Skeletal muscle tissue (tissue), 4 donors: Measurements from ENCODE around the gene MAL. TPM values are rescaled to one million over a fixed set of nuclear protein-coding genes. Genes with fewer than 3 reads are reported as not detected.

Experiments used
- H3K27ac ChIP-seq: one replicate; pipeline ENCODE4 v1.7.0; 2013; ENCODE audit warnings: mild to moderate bottlenecking, low read depth, low read length, inconsistent platforms
- H3K27me3 ChIP-seq, 3 donors: one replicate each; pipeline ENCODE4 v1.7.0; 2013; ENCODE audit warnings: low read length in 3 of 3; ENCODE audit not compliant: control insufficient read depth in 3 of 3, insufficient read depth in 3 of 3
- H3K36me3 ChIP-seq, 3 donors: one replicate each; pipeline ENCODE4 v1.7.0; 2013; ENCODE audit warnings: low read length in 3 of 3; ENCODE audit not compliant: control insufficient read depth in 3 of 3, insufficient read depth in 3 of 3
- H3K4me1 ChIP-seq, 3 donors: one replicate each; pipeline ENCODE4 v1.7.0; 2013; ENCODE audit warnings: low read length in 3 of 3, mild to moderate bottlenecking in 3 of 3; ENCODE audit not compliant: control insufficient read depth in 3 of 3, insufficient read depth in 3 of 3
- H3K4me3 ChIP-seq, 3 donors: one replicate each; pipeline ENCODE4 v1.7.0; 2013; ENCODE audit warnings: low read length in 3 of 3
- H3K9ac ChIP-seq, 3 donors: one replicate each; pipeline ENCODE4 v1.7.0; 2013; ENCODE audit warnings: low read length in 3 of 3, mild to moderate bottlenecking in 3 of 3, moderate library complexity in 2 of 3, low read depth in 1 of 3
- H3K9me3 ChIP-seq, 3 donors: one replicate each; pipeline ENCODE4 v1.7.0; 2013; ENCODE audit warnings: low read length in 3 of 3; ENCODE audit not compliant: control insufficient read depth in 3 of 3
- total RNA-seq: library from RNA; depleted of rRNA; stranded (reverse); fragments of >200 nt; gene quantifications from one replicate; pipeline ENCODE4 v1.2.3, GENCODE V29; 2014
- donor health status: Osteomylitis.

The MAL gene
- total RNA-seq, 1 donor from 2014 or later = 4.2 TPM

DNA sequence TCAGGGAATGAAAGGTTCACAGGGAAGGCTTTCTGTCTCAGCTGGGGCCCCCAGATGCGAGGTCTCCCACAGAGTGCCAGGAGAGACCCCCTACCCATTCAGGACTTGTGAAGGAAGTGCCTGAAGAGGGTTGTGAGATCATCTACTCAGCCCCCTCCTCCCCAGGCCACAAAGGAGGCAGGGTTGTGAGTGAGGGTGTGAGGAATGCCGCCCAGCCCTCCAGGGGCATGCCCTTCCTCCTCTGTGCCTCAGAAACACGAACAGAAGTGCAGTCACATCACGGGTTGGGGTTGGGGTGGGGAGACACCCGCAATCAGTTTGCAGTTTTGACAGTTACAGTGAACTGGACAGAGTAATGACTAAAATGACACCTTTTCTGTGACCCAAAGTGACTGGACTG, 5.0 kb downstream of the MAL start:
- Histone ChIP-seq H3K27ac (no peak overlapping the region), H3K36me3 (no peaks in the 10 kb centered on the region), H3K4me1 (peaks cover 0 to 7% (median 5%) of the 10 kb centered on the region in 3 donors), H3K9ac (no peak overlapping the region), H3K4me3 (no peak overlapping the region), H3K9me3 (no peaks in the 10 kb centered on the region), H3K27me3 (peaks cover 48 to 71% (median 49%) of the 10 kb centered on the region in 3 donors)

DNA sequence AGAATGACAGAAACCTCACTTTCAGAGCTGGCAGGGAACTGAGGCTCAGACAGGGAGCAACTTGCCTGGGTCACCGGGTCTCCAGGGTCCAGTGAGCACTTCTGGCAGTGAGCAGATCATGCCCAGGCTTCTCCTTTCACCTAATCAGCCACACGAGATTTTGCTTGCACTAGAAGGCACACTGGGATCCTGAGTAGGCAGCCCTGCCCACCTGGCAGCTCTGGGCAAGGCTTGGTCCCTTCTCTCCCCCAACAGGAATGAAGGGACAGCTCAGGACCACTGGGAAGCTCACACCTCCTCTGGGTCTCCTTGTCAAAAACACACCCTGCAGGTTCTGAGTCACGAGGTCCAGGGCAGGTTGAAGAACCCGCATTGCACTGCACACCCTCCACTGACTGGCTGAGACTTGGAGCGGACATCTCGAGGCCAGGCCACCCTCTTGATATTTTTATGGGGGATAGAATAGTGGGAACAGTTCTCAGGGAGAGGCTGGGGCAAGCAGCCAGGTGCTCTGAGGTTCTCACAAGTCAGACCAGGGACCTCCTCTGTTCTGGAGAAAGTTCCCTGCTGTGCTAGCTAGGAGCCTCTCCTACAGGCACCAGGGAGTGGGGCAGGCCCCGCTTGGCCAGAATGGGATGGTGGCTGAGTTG, 5.7 kb downstream of the MAL start:
- peaks cover 0 to 5% (median 3%) of the 10 kb centered on the region in 3 donors for H3K4me1 ChIP-seq
- H3K27ac ChIP-seq = no peak overlapping the region
- no peak overlapping the region for H3K9ac ChIP-seq
- peaks cover 41 to 64% (median 42%) of the 10 kb centered on the region in 3 donors for H3K27me3 ChIP-seq
- H3K9me3 ChIP-seq = no peaks in the 10 kb centered on the region
- H3K36me3 ChIP-seq = no peaks in the 10 kb centered on the region
- H3K4me3 ChIP-seq = no peak overlapping the region

DNA sequence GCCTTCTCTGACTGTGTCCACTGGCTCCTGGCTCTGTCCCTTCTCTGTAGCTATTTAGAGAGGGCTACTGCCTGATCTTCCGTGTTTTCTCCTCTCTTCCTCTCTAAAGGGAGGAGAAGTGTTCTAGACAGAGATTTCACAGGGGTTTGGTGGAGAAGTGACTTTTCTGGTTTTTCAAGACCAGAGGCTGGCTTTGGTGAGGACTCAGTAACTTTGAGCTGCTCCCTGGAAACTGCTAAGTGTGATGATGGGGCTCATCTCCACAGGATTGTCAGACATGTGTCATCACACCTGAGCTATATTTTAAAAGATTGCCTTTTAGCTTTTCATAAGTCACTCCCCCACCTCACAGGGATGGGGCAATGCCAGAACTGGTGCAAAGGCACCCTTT, 6.2 kb downstream of the MAL start:
- Histone ChIP-seq H3K9me3 (no peaks in the 10 kb centered on the region), H3K36me3 (no peaks in the 10 kb centered on the region), H3K9ac (no peak overlapping the region), H3K27ac (no peak overlapping the region), H3K27me3 (peaks cover 37 to 60% (median 39%) of the 10 kb centered on the region in 3 donors), H3K4me1 (peaks cover 0 to 3% (median 2%) of the 10 kb centered on the region in 3 donors), H3K4me3 (no peak overlapping the region)

DNA sequence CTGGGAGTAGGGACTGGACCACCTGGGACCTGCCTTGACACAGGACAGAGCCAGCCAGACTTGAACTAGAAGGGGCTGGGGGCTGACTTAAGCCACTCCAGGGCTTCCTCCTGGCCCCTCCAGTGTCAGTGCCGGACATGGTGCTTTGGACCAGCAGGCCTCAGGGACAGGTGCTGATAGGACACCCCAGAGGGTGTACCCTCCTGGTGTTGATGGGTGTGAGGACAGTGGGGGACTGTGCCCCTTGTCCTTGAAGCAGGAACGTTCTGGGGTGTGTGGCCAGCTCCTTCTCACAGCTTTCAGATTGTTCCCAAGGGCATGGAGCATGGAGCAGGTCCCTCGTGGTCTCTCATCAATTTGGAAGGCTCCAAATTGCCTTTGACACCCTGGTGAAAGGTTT, 6.8 kb downstream of the MAL start:
- Histone ChIP-seq H3K36me3 (no peaks in the 10 kb centered on the region), H3K4me1 (no peaks in the 10 kb centered on the region), H3K27me3 (peaks cover 31 to 54% (median 32%) of the 10 kb centered on the region in 3 donors), H3K9ac (no peak overlapping the region), H3K4me3 (no peak overlapping the region), H3K9me3 (no peaks in the 10 kb centered on the region), H3K27ac (no peak overlapping the region)

DNA sequence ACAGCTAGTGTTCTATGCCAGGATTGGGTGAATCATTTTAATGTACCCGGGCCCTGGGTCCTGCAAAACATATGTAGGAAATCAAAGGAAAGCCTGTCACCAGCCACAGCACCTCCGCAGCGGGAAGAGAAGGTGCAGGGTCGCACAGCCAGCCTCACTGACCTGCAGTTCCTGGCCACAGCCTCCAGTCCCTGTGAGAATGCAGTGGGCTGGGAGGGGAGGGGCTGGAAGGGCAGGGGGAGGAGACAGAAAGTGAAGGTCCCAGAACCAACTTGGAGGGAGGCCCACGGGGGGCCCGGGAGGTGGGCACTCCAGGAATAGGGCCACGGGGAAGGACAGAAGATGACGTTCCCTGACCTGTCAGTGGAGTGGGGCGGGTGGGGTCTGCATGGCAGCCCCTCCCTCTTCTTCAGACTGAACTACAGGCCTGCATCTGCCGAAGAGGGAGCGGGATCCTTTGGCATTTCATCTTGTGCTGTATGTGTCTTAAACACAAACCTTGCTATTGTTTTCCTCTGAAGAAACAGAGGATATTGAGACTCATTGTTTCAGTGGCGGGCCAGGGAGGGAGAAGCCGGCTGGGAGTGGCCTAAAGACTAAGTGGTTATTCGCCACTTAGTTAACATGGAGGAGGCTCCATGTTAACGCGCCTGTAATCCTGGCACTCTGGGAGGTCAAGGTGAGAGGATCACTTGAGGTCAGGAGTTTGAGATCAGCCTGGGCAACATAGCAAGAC, 7.5 kb downstream of the MAL start:
- H3K4me3 ChIP-seq = no peak overlapping the region
- H3K9me3 ChIP-seq = no peaks in the 10 kb centered on the region
- H3K4me1 ChIP-seq = no peaks in the 10 kb centered on the region
- no peak overlapping the region for H3K27ac ChIP-seq
- H3K36me3 ChIP-seq = no peaks in the 10 kb centered on the region
- H3K27me3 ChIP-seq = peaks cover 29 to 54% (median 31%) of the 10 kb centered on the region in 3 donors
- H3K9ac ChIP-seq = no peak overlapping the region

DNA sequence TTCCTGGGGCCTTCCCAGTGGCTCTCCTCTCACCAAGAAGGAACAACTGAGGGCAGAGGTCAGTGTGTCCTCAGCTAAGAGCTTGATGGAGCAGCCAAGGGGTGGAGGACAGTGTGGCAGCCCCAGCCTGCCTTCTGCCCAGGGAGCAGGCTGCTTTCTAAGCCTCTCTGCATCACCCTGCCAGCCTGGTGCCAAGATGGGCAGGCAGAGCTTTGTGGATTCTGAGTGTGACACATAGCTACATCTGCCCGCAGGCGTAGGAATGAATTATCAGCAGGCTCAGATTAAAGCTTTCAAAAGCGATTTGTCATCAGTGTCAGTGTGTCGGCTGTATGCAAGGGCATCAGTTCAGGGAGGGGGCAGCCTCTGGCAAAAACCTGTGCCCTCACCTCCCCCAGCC, 8.7 kb downstream of the MAL start:
- H3K36me3 ChIP-seq = no peaks in the 10 kb centered on the region
- no peak overlapping the region for H3K9ac ChIP-seq
- no peaks in the 10 kb centered on the region for H3K4me1 ChIP-seq
- H3K4me3 ChIP-seq = no peak overlapping the region
- no peaks in the 10 kb centered on the region for H3K9me3 ChIP-seq
- peaks cover 20 to 50% (median 26%) of the 10 kb centered on the region in 3 donors for H3K27me3 ChIP-seq
- H3K27ac ChIP-seq = no peak overlapping the region

DNA sequence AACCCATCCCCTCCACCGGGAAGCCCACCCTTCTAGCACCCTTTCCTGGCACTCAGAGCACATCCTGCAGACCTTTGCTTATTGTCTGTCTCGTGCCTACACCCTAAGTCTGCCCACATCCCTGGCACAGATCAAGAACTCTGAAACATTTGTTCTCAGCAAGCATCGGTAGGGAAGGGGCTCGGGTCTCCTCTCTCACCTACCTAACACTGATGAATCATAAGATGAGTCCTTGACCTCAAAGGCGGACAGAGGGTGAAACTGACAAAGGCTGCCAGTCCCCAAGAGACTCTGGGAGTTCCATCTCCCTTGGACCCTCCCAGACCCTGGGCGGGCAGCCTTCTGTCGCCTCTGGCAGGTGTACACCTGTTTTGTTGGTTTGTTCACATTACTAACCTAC, 9.3 kb downstream of the MAL start:
- no peaks in the 10 kb centered on the region for H3K4me1 ChIP-seq
- peaks cover 18 to 47% (median 26%) of the 10 kb centered on the region in 3 donors for H3K27me3 ChIP-seq
- no peak overlapping the region for H3K9ac ChIP-seq
- H3K36me3 ChIP-seq = no peaks in the 10 kb centered on the region
- H3K27ac ChIP-seq = no peak overlapping the region
- no peak overlapping the region for H3K4me3 ChIP-seq
- no peaks in the 10 kb centered on the region for H3K9me3 ChIP-seq

DNA sequence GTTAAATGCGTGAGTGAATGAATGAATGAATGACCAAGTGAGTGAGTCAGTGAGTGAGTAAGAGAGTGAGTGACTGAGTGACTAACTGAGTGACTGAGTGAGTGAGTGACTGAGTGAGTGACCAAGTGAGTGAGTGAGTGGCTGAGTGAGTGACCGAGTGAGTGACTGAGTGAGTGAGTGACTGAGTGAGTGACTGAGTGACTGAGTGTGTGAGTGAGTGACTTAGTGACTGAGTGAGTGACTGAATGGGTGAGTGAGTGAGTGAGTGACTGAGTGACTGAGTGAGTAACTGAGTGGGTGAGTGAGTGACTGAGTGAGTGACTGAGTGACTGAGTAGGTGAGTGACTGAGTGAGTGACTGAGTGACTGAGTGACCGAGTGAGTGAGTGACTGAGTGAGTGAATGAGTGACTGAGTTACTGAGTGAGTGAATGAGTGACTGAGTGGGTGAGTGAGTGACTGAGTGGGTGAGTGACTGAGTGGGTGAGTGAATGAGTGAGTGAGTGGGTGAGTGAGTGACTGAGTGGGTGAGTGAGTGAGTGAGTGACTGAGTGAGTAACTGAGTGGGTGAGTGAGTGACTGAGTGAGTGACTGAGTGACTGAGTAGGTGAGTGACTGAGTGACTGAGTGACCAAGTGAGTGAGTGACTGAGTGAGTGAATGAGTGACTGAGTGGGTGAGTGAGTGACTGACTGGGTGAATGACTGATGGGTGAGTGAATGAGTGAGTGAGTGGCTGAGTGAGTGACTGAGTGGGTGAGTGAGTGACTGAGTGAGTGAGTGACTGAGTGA, 11.3 kb downstream of the MAL start:
- H3K4me1 ChIP-seq = no peaks in the 10 kb centered on the region
- H3K27ac ChIP-seq = no peak overlapping the region
- no peak overlapping the region for H3K4me3 ChIP-seq
- no peaks in the 10 kb centered on the region for H3K36me3 ChIP-seq
- no peaks in the 10 kb centered on the region for H3K9me3 ChIP-seq
- H3K9ac ChIP-seq = no peak overlapping the region
- peaks cover 11 to 29% (median 14%) of the 10 kb centered on the region in 3 donors for H3K27me3 ChIP-seq

DNA sequence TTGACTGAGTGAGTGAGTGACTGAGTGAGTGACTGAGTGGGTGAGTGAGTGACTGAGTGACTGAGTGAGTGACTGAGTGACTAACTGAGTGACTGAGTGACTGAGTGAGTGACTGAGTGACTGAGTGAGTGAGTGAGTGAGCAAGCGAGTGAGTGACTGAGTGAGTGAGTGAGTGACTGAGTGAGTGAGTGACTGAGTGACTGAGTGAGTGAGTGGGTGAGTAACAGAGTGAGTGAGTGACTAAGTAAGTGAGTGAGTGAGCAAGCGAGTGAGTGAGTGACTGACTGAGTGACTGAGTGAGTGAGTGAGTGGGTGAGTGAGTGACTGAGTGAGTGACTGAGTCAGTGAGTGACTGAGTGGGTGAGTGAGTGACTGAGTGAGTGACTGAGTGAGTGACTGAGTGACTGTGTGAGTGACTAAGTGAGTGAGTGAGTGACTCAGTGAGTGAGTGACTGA, 11.9 kb downstream of the MAL start:
- peaks cover 6 to 23% (median 12%) of the 10 kb centered on the region in 3 donors for H3K27me3 ChIP-seq
- no peak overlapping the region for H3K9ac ChIP-seq
- H3K27ac ChIP-seq = no peak overlapping the region
- no peak overlapping the region for H3K4me3 ChIP-seq
- H3K4me1 ChIP-seq = peaks cover 3 to 5% (median 4%) of the 10 kb centered on the region in 3 donors
- no peaks in the 10 kb centered on the region for H3K36me3 ChIP-seq
- H3K9me3 ChIP-seq = no peaks in the 10 kb centered on the region
